CD1c-positive myeloid dendritic cell (primary cell): Measurements from ENCODE around the gene ANAPC10.
A peak's percentile ranks its signal among the peaks of the same experiment; 100 is the strongest.

Source experiments
- DNase-seq: peaks from one replicate; pipeline ENCODE4 v3.0.0-alpha.2; 2016; ENCODE audit errors: extremely low spot score

The ANAPC10 gene

GRCh38 chr4:145071560-145071959 lies 26.4 kb downstream of the ANAPC10 start:
- DNase-seq, result no peak

GRCh38 chr4:145069361-145069760 lies 28.6 kb downstream of the ANAPC10 start:
- DNase-seq, result no peak

GRCh38 chr4:145066063-145066501 lies 31.9 kb downstream of the ANAPC10 start:
- DNase-seq, result no peak

- DNase-seq, result peak; percentile 59
Measured at GRCh38 chr4:145061318-145061920, 36.6 kb downstream of the ANAPC10 start.

GRCh38 chr4:145058256-145058655 lies 39.7 kb downstream of the ANAPC10 start:
- DNase-seq, result no peak

DNA sequence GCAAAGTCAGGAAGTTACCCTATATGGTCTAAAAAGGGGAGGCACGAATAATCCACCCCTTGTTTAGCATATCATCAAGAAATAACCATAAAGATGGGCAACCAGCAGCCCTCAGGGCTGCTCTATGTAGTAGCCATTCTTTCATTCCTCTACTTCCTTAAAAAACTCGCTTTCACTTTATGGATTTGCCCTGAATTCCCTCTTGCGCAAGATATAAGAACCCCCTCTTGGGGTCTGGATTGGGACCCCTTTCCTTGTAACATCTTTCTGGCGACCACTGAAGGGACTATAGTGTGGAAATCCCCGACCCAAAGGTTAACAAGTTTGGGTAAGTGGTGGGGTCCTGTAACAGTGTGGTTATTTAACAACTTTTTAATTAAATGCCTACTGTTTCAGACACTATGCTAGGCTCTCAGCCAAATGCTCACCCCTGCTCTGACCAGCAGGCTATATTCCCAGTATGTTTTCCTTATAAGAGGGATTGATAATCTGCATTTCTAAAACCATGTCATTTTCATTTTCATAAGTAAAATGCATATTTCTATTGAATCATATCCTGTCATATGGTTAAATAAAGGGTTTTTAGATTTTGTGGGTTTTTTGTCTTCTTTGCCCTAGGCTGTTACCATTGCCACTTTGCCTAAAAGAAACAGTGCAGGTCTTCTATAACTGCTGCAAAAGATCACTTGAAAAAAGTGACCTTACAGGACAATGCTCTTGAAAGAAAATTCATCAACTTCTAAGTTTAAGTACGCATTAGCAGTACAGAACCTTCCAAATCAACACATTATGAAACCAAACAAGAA lies 41.5 kb downstream of the ANAPC10 start:
- no peak for DNase-seq

GRCh38 chr4:145055533-145056257 lies 42.3 kb downstream of the ANAPC10 start:
- DNase-seq, result no peak

DNA sequence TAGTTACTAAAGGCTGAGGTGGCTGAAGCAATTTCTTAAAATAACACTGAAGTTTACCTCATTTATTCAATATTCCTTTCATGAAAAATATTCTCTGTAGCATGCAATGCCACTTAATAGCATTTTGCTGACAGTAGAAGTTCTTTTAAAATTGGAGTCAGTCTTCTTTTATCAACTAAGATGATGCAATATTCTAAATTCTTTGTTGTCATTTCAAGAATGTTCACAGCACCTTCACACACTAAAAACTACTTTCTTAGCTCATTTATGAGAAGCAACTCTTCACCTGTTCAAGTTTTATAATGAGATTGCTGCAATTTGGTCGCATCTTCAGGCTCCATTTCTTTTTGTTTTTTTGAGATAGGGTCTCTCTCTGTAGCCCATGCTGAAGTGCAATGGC lies 48.8 kb downstream of the ANAPC10 start:
- no peak for DNase-seq

DNA sequence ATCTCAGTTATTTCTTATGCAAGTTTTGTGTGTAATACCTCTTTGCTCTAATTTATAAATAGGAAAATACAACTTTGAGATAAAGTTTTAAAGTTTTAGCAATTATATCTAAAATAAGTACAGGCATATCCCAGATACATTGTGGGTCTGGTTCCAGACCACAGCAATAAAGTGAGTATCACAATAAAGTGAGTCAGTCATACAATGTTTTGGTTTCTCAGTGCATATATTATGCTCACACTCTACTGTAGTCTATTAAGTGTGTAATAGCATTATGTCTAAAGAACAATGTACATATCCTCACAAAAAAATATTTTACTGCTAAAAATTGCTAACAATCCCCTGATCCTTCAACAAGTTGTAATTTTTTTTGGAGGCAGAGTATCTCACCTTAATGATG lies 49.2 kb downstream of the ANAPC10 start:
- DNase-seq, result no peak

- DNase-seq, result no peak
Measured at GRCh38 chr4:145047151-145047550, 50.8 kb downstream of the ANAPC10 start.

DNA sequence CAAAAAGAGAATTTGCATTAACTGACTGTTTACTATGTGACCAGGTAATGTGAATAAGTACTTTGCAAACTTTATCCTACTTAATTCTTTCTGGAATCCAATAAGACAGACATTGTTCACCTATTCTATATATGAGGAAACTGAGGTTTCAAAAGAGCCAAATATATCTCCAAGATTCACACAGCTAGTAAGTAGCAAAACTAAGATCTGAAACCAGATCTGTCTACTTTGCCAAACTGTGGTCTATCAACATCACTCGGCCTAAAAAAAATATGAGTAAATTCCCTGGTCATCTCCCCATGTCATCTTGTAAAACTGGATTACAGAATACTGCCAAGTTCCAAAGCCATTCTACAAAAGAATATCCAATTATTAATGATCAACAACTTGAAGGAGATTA lies 52.8 kb downstream of the ANAPC10 start:
- no peak for DNase-seq

- DNase-seq, result no peak
Measured at GRCh38 chr4:145044341-145044740, 53.7 kb downstream of the ANAPC10 start.

DNA sequence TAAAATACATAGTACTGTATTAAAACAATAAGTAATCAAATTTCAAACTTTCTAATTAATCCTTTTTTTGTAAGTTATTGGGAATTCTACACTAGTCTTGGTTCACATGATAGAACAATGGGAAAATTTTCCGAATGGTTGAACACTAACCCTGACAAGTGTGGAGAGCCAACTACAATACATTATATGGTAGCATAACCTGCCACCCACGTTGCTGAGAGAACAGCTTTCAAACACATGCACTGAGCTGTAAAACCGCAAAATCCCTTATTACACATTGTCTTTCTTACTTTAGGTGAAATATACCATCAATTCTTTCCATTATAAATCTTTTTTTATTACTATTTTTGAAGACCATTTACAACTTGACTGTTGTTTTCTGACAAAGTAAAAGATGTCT lies 54.7 kb downstream of the ANAPC10 start:
- no peak for DNase-seq

DNA sequence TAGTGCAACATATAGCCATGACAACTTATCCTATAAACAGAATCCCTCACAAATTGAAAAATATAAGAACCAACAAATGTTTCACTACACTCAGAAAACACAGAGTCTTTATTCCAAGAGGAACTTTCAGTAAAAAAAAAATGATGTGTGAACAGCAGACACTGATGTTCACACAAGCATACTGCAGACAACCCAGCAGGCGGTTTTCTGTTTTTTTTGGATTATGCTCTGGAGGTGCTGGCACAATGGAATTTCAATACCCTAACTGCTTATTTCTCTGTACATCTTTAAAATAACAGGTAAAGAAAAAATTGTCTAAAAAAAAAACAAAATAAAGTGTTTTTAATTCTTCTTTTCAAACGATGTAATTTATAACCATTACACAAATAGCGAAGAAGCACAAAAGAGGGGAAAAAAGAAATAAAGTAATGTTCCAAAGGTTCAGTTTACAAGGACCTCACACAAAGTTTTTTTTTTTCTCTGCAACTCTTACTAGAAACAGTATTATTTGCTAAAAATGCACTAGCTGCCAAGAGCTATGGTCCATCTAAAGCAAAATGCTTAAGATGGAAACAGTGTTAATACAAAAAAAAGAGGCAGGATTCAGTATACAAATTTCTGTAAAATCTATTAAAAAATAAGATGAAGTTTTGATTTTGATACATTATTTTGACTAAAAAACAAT lies 55.3 kb downstream of the ANAPC10 start:
- DNase-seq, result no peak

GRCh38 chr4:145041378-145041777 lies 56.6 kb downstream of the ANAPC10 start:
- DNase-seq, result peak; percentile 59

GRCh38 chr4:145035494-145036136 lies 62.4 kb downstream of the ANAPC10 start:
- peak; percentile 37 for DNase-seq

- no peak for DNase-seq
Measured at GRCh38 chr4:145034727-145035211, 63.2 kb downstream of the ANAPC10 start.

GRCh38 chr4:145019346-145019745 lies 78.7 kb downstream of the ANAPC10 start:
- DNase-seq, result no peak

DNA sequence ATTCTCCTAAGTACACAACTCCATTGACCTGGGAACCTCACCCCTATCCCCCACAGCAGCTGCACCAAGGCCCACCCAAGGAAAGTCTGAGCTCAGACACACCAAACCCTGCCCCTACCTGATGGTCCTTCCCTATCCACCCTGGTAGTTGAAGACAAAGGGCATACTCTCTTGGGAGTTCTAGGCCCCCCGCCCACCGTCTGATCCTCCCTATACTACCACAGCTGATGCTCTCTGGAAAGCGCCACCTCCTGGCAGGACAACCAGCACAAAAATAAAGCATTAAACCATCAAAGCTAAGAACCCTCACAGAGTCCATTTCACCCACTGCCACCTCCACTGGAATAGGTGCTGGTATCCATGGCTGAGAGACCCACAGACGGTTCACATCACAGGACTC lies 83.6 kb downstream of the ANAPC10 start:
- no peak for DNase-seq

DNA sequence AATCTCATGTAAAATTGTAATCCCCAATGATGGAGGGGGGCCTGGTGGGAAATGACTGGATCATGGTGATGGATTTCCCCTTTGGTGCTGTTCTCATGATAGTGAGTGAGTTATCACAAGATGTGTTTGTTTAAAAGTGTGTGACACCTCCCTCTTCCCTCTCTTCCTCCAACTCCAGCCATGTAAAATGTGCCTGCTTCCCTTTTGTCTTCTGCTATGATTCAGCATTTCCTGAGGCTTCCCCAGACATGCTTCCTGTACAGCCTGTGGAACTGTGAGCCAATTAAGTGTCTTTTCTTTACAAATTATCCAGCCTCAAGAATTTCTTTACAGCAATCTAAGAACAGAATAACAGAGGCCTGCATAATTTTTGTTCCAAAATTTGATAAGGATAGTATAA lies 85.2 kb downstream of the ANAPC10 start:
- DNase-seq, result peak; percentile 50

DNA sequence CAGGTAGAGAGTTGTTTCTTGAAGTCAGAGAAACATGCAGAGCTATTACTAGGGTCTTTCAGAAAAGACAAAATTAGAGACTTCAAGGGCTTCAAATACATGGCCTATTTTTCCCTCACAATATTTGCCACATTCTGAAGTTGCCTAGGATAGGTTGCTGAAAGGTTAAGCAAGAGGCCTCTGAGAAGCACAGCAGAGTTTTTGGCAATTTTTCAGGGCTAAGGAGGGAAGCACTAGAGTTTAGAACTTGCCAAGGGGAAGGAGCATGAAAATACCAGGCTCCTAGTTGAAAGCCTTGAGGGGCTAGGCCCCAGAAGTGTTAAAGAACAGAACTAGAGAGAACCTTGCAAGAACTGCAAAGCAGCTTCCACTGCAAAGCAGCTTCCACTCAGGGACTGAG lies 86.4 kb downstream of the ANAPC10 start:
- no peak for DNase-seq
